Fibroblast of mammary gland (primary cell): ENCODE measurements around the gene MALT1.

Experiments
- DNase-seq: peaks from one replicate; pipeline ENCODE4 v3.0.0-alpha.2; 2010; ENCODE audit warnings: low read depth
- H3K4me3 ChIP-seq: 2 replicates; pipeline ENCODE4 v1.5.1; 2011; ENCODE audit warnings: low read depth, mild to moderate bottlenecking, low read length, moderate library complexity; ENCODE audit not compliant: control insufficient read depth
- CTCF ChIP-seq: conservative IDR thresholded peaks from 2 replicates; pipeline ENCODE4 v1.5.1; 2011; ENCODE audit warnings: low read depth, low read length, inconsistent platforms; ENCODE audit not compliant: control insufficient read depth, insufficient read depth

MALT1 gene

GRCh38 chr18:58654896-58655614 lies 16.2 kb upstream of the MALT1 start:
- no peak for TF ChIP-seq CTCF

GRCh38 chr18:58657081-58657480 lies 14.2 kb upstream of the MALT1 start:
- H3K4me3 ChIP-seq = no peak overlapping the region
- TF ChIP-seq CTCF = no peak

More at GRCh38 chr18:58654896-58655614, 16.2 kb upstream of the MALT1 start:
- no peak overlapping the region for H3K4me3 ChIP-seq
- DNase-seq = no peak

GRCh38 chr18:58657494-58657893 lies 13.8 kb upstream of the MALT1 start:
- no peak for DNase-seq
- H3K4me3 ChIP-seq = no peak overlapping the region
- no peak for TF ChIP-seq CTCF

More at GRCh38 chr18:58657081-58657480, 14.2 kb upstream of the MALT1 start:
- DNase-seq = no peak

GRCh38 chr18:58659691-58660090 lies 11.6 kb upstream of the MALT1 start:
- DNase-seq = no peak
- no peak for TF ChIP-seq CTCF

GRCh38 chr18:58660915-58661314 lies 10.3 kb upstream of the MALT1 start:
- DNase-seq = no peak
- no peak overlapping the region for H3K4me3 ChIP-seq
- TF ChIP-seq CTCF = no peak

More at GRCh38 chr18:58659691-58660090, 11.6 kb upstream of the MALT1 start:
- H3K4me3 ChIP-seq = no peak overlapping the region

- H3K4me3 ChIP-seq = no peak overlapping the region
- peak; percentile 24 for TF ChIP-seq CTCF
- no peak for DNase-seq
Measured at GRCh38 chr18:58661423-58661822, 9.8 kb upstream of the MALT1 start.
